ENCODE data around the gene PRKAA1. TPM values are rescaled to one million over a fixed set of nuclear protein-coding genes. Genes with fewer than 3 reads are reported as not detected.

The PRKAA1 gene
- total RNA-seq, 1 donor from 2014 or later, result 39.2 TPM

GRCh38 chr5:40775085-40775845 lies 22.9 kb downstream of the PRKAA1 start:
- no peaks in the 10 kb centered on the region for H3K4me1 Mint-ChIP-seq

GRCh38 chr5:40774623-40775022 lies 23.6 kb downstream of the PRKAA1 start:
- H3K9me3 Mint-ChIP-seq, result no peaks in the 10 kb centered on the region
- H3K27ac Mint-ChIP-seq (ENCODE audit: unreplicated experiment), result no peak overlapping the region

More at GRCh38 chr5:40775085-40775845, 22.9 kb downstream of the PRKAA1 start:
- Mint-ChIP-seq H3K27me3 (ENCODE audit: low read depth) (no peaks in the 10 kb centered on the region), H3K27ac (ENCODE audit: unreplicated experiment) (no peak overlapping the region), H3K4me3 (no peak overlapping the region), H3K36me3 (ENCODE audit: low read depth) (peaks cover 7% of the 10 kb centered on the region), H3K9me3 (no peaks in the 10 kb centered on the region)
- TF ChIP-seq CTCF (conservative IDR thresholded peaks at IDR 0.05), result no peak
- DNase-seq (ENCODE audit: low read depth, low spot score), result no peak

GRCh38 chr5:40770764-40771163 lies 27.4 kb downstream of the PRKAA1 start:
- Mint-ChIP-seq H3K27me3 (ENCODE audit: low read depth) (no peaks in the 10 kb centered on the region), H3K4me1 (no peaks in the 10 kb centered on the region), H3K27ac (ENCODE audit: unreplicated experiment) (no peak overlapping the region), H3K4me3 (no peak overlapping the region), H3K36me3 (ENCODE audit: low read depth) (no peaks in the 10 kb centered on the region), H3K9me3 (no peaks in the 10 kb centered on the region)
- no peak for TF ChIP-seq CTCF (conservative IDR thresholded peaks at IDR 0.05)
- no peak for DNase-seq (ENCODE audit: low read depth, low spot score)

More at GRCh38 chr5:40774623-40775022, 23.6 kb downstream of the PRKAA1 start:
- no peaks in the 10 kb centered on the region for H3K4me1 Mint-ChIP-seq
- H3K27me3 Mint-ChIP-seq (ENCODE audit: low read depth), result no peaks in the 10 kb centered on the region
- TF ChIP-seq CTCF (conservative IDR thresholded peaks at IDR 0.05), result no peak
- no peak overlapping the region for H3K4me3 Mint-ChIP-seq
- no peak for DNase-seq (ENCODE audit: low read depth, low spot score)
- peaks cover 7% of the 10 kb centered on the region for H3K36me3 Mint-ChIP-seq (ENCODE audit: low read depth)

GRCh38 chr5:40762705-40763104 lies 35.5 kb downstream of the PRKAA1 start:
- H3K4me1 Mint-ChIP-seq, result no peaks in the 10 kb centered on the region
- H3K36me3 Mint-ChIP-seq (ENCODE audit: low read depth), result peaks cover 8% of the 10 kb centered on the region
- H3K9me3 Mint-ChIP-seq, result no peaks in the 10 kb centered on the region
- no peak for DNase-seq (ENCODE audit: low read depth, low spot score)
- H3K4me3 Mint-ChIP-seq, result no peak overlapping the region
- H3K27ac Mint-ChIP-seq (ENCODE audit: unreplicated experiment), result no peak overlapping the region
- H3K27me3 Mint-ChIP-seq (ENCODE audit: low read depth), result no peaks in the 10 kb centered on the region
- TF ChIP-seq CTCF (conservative IDR thresholded peaks at IDR 0.05), result no peak

GRCh38 chr5:40757400-40757799 lies 40.8 kb downstream of the PRKAA1 start:
- peaks cover 2% of the 10 kb centered on the region for H3K36me3 Mint-ChIP-seq (ENCODE audit: low read depth)
- H3K9me3 Mint-ChIP-seq, result no peaks in the 10 kb centered on the region
- peak overlapping the region; percentile 81 for H3K4me3 Mint-ChIP-seq
- no peak for DNase-seq (ENCODE audit: low read depth, low spot score)
- H3K4me1 Mint-ChIP-seq, result peaks cover 4% of the 10 kb centered on the region
- TF ChIP-seq CTCF (conservative IDR thresholded peaks at IDR 0.05), result no peak
- no peaks in the 10 kb centered on the region for H3K27me3 Mint-ChIP-seq (ENCODE audit: low read depth)
- no peak overlapping the region for H3K27ac Mint-ChIP-seq (ENCODE audit: unreplicated experiment)

All from neural crest cell (in vitro differentiated cells).